ENCODE results near the gene MYOM3.

DNA sequence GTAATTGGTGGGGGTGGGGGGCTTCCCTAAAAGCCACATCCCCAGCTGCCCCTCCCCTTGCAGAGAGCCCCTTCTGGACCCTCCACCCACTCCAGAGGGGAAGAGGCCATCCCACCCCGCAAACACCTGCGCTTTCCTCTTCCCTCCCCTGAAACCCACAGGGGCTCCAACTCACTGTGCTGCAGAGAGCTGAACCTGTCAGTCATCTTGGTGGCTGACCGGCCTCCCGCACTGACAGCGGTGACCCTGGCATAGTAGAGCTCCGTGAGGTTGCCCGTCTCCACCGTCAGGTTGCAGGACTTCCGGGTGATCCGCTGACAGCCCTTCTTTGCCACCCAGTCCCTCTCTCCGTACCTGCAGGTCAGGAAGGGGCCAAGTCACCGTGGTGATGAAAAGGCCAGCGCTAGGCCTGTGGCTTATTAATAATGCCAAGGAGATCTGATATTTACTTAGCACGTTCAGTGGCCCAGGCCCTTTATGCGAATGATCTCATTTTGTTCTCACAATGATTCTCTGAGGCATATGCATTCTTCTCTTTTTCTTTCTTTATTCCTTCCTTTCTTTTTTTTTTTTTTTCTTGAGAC, 25.1 kb upstream of the MYOM3 start:
- TF ChIP-seq CTCF (IDR thresholded peaks at IDR 0.05) (no peak), POLR2A (IDR thresholded peaks at IDR 0.05) (no peak)
